HG03521 (cell line): Measurements from ENCODE around the gene CRYZL1.

Experiments
- ATAC-seq: cut with Tn5 transposase; IDR thresholded peaks from one replicate; pipeline ENCODE4 v1.9.1; 2021; ENCODE audit warnings: mild to moderate bottlenecking, moderate library complexity; ENCODE audit not compliant: unreplicated experiment

Gene CRYZL1

GRCh38 chr21:33567914-33568313 lies 73.6 kb downstream of the CRYZL1 start:
- no peak for ATAC-seq

DNA sequence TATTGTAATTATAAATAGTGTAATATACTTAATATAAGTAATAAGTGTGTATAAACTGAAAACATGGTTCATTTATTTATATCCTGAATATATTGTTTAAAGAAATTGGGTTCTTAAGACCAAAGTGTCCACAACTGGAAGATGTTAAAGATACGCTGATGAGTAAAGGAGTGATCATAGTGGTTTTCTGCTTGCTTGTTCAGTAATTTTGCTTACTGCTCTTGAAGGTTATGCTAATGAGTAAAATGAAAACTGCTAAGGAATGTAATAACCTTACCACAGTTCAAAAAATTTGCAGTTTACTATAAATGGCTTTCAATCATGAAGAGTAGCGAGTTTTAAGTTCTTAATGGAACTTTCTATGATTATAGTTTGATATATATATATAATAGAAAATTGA lies 75.0 kb downstream of the CRYZL1 start:
- ATAC-seq, result no peak

DNA sequence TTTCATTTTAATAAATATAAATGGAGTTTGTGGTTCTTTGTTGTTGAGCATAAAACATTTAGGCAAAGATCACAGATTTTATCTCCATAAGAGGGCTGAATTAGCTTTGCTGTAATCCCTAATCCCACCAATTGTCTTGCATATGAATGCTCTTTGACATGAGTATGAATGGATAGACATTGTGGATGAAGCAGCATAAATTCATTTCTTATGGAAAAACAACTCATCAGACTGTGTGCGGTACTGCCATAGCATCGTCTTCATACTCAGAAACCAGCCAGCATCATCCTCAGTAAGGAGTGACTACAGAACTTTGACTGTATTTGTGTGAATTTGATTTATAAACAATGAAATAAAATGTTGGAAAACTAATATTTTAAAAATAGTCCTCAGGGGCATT lies 79.2 kb downstream of the CRYZL1 start:
- ATAC-seq, result no peak

DNA sequence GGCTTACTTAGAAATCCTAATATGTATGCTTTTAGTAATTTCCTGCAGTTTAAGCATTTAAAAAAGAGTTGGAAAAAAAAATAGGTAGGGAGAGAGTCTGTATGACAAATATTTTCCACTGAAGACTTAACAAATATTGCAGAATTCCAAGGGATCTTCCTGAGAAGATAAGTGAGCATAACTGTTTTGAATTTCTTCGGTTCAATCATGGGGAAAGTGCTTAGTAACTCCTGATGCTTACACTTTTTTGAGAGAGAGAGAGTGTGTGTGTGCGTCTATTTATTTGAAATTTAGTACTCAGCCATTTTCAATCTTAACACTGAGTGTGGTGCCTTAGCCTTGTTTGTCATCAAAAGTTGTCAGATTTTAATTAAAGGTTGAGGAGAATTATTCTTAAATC lies 80.2 kb downstream of the CRYZL1 start:
- ATAC-seq, result no peak

DNA sequence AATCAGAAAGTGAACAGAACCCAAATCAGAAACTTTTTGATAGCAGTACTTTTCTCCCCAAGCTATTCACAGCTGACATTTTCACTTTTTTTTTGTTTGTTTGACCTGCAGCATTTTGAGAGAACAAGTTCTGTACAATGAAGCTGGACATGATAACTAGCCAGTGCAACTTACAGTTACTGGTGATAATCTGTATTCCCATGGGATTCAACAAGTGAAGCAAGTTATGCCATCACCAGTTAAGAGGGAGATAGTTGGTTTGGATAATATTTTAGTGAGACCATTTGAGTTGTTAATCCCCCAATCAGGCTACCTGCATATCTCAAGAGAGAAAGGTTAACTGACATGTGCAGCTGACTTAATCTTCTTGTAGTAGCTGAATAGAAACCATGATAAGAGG lies 80.6 kb downstream of the CRYZL1 start:
- no peak for ATAC-seq

- ATAC-seq, result no peak
Measured at GRCh38 chr21:33559813-33560212, 81.7 kb downstream of the CRYZL1 start.

DNA sequence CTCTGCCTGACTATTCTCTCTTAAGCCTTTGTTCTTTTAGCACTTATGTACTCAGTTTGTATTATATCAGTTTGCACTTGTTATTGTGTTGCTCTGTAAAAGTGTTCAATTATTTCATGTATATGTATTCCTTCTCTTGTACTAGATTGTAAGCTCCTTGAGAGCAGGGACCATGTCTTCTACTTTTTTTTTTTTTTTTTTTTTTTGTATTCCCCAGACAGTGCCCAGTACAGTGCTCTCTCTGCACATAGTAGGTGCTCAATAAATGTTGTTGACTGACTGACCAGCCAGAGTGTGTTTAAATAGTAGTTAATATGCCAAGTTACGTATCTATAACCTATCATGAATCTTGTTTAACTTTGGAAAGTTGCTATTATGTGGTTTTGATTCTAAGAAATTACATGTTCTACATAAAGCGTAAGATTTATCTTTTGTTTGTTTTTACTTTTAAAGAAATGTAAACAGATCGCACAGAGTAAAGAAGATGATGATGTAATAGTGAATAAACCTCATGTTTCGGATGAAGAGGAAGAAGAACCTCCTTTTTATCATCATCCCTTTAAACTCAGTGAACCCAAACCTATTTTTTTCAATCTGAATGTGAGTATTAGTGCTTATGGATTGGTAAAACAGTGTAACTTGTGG lies 82.6 kb downstream of the CRYZL1 start:
- no peak for ATAC-seq

DNA sequence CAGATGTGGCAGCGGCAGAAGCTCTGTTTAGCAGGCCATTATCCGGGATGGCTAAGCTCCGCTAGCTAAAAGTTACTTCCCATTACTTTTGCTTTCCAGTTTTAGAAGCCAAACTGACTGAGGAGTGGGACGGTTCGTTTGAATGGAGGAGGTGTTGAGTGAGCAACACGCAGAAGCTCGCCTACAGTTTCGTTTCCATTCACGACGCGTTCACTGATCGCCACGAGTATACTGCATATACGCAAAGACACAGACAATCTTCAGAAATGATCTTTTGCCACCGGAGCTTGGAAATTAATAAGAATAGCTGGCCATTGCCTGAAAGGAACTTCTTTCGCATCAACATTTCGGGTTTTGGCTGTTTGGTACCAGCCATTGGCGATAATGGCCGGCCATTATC lies 84.1 kb downstream of the CRYZL1 start:
- no peak for ATAC-seq

DNA sequence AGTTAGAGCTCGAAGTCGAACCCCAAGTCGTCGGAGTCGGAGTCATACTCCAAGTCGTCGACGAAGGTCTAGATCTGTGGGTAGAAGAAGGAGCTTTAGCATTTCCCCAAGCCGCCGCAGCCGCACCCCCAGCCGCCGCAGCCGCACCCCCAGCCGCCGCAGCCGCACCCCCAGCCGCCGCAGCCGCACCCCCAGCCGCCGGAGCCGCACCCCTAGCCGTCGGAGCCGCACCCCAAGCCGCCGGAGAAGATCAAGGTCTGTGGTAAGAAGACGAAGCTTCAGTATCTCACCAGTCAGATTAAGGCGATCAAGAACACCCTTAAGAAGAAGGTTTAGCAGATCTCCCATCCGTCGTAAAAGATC lies 86.6 kb downstream of the CRYZL1 start:
- no peak for ATAC-seq

DNA sequence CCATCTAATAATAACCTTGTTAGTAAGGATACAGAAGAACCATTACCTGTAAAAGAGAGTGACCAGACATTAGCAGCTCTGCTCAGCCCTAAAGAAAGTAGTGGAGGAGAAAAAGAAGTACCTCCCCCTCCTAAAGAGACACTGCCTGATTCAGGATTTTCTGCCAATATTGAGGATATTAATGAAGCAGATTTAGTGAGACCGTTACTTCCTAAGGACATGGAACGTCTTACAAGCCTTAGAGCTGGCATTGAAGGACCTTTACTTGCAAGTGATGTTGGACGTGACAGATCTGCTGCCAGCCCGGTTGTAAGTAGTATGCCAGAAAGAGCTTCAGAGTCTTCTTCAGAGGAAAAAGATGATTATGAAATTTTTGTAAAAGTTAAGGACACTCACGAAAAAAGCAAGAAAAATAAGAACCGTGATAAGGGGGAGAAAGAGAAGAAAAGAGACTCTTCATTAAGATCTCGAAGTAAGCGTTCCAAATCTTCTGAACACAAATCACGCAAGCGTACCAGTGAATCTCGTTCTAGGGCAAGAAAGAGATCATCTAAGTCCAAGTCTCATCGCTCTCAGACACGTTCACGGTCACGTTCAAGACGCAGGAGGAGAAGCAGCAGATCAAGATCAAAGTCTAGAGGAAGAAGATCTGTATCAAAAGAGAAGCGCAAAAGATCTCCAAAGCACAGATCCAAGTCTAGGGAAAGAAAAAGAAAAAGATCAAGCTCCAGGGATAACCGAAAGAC lies 87.1 kb downstream of the CRYZL1 start:
- no peak for ATAC-seq

DNA sequence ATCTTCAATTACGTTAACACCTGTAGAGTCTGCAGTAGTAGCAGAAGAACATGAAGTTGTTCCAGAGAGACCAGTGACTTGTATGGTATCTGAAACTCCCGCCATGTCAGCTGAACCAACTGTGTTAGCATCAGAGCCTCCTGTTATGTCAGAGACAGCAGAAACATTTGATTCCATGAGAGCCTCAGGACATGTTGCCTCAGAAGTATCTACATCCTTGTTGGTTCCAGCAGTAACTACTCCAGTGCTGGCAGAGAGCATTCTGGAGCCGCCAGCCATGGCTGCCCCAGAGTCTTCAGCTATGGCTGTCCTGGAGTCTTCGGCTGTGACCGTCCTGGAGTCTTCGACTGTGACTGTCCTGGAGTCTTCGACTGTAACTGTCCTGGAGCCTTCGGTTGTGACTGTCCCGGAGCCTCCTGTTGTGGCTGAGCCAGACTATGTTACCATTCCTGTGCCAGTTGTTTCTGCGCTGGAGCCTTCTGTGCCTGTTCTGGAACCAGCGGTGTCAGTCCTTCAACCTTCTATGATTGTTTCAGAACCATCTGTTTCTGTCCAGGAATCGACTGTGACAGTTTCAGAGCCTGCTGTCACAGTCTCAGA lies 88.4 kb downstream of the CRYZL1 start:
- ATAC-seq, result no peak

DNA sequence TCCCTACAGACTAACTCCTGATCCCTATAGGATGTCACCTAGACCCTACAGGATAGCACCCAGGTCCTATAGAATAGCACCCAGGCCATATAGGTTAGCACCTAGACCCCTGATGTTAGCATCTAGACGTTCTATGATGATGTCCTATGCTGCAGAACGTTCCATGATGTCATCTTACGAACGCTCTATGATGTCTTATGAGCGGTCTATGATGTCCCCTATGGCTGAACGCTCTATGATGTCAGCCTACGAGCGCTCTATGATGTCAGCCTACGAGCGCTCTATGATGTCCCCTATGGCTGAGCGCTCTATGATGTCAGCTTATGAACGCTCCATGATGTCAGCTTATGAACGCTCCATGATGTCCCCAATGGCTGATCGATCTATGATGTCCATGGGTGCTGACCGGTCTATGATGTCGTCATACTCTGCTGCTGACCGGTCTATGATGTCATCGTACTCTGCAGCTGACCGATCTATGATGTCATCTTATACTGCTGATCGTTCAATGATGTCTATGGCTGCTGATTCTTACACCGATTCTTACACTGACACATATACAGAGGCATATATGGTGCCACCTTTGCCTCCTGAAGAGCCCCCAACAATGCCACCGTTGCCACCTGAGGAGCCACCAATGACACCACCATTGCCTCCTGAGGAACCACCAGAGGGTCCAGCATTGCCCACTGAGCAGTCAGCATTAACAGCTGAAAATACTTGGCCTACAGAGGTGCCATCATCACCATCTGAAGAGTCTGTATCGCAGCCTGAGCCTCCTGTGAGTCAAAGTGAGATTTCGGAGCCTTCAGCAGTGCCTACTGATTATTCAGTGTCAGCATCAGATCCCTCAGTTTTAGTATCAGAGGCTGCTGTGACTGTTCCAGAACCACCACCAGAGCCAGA lies 89.2 kb downstream of the CRYZL1 start:
- ATAC-seq, result no peak

DNA sequence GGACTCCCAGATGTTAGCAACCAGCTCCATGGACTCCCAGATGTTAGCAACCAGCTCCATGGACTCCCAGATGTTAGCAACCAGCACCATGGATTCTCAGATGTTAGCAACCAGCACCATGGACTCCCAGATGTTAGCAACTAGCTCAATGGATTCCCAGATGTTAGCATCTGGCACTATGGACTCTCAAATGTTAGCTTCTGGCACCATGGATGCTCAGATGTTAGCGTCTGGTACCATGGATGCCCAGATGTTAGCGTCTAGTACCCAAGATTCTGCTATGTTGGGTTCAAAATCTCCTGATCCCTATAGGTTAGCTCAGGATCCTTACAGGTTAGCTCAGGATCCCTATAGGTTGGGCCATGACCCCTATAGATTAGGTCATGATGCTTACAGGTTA lies 89.9 kb downstream of the CRYZL1 start:
- ATAC-seq, result no peak

- ATAC-seq, result no peak
Measured at GRCh38 chr21:33550772-33551660, 90.5 kb downstream of the CRYZL1 start.

GRCh38 chr21:33549848-33550771 lies 91.4 kb downstream of the CRYZL1 start:
- ATAC-seq, result no peak

DNA sequence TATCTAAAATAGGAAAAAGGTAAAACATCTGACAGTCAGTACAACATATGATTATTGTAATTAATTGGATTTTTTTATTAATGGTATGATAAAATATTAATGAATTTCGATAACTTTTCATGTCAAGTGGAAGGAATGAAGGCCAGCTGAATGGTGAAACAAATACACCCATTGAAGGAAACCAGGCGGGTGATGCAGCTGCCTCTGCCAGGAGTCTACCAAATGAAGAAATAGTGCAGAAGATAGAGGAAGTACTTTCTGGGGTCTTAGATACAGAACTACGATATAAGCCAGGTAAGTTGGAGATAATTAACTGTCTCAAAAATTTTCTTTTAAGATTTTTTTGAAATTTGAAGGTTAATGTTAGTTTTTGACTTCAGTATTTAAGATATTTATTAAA lies 95.5 kb downstream of the CRYZL1 start:
- ATAC-seq, result no peak

- ATAC-seq, result no peak
Measured at GRCh38 chr21:33544451-33545195, 96.9 kb downstream of the CRYZL1 start.

GRCh38 chr21:33543505-33544129 lies 97.9 kb downstream of the CRYZL1 start:
- no peak for ATAC-seq
